Mesothelial cell of epicardium (in vitro differentiated cells): ENCODE results near the gene ACP2. TPM values are rescaled to one million over a fixed set of nuclear protein-coding genes. Genes with fewer than 3 reads are reported as not detected.
"Not testable (repeated sequence)": the region's sequence is repeated elsewhere in the genome, so short reads cannot be mapped to it uniquely, and the experiment has no call there.

Experiments used
- DNase-seq, 2 experiments: peaks; one replicate each; pipeline ENCODE4 v3.0.0; 2021; ENCODE audit warnings: low spot score in 2 of 2; ENCODE audit not compliant: unreplicated experiment in 2 of 2
- H3K27ac Mint-ChIP-seq: 2 replicates; pipeline ENCODE4 v1.8.0; 2021; ENCODE audit warnings: mixed read lengths
- H3K27me3 Mint-ChIP-seq: 2 replicates; pipeline ENCODE4 v1.8.0; 2021; ENCODE audit warnings: low read depth, mixed read lengths
- H3K36me3 Mint-ChIP-seq: 2 replicates; pipeline ENCODE4 v1.8.0; 2021; ENCODE audit warnings: mixed read lengths
- H3K4me1 Mint-ChIP-seq: 2 replicates; pipeline ENCODE4 v1.8.0; 2021; ENCODE audit warnings: mixed read lengths
- H3K4me3 Mint-ChIP-seq: 2 replicates; pipeline ENCODE4 v1.8.0; 2021; ENCODE audit warnings: mild to moderate bottlenecking, moderate library complexity, mixed read lengths
- H3K9me3 Mint-ChIP-seq: 2 replicates; pipeline ENCODE4 v1.8.0; 2021; ENCODE audit warnings: mixed read lengths
- CTCF ChIP-seq: fragments of 200-600 bp; sonication (generic); IDR thresholded peaks from one replicate; pipeline ENCODE4 v1.5.0; 2021; ENCODE audit warnings: antibody characterized with exemption; ENCODE audit not compliant: unreplicated experiment
- total RNA-seq: library from RNA; stranded (reverse); gene quantifications from 3 replicates; pipeline ENCODE4 v1.2.1, GENCODE V29; 2021

Gene ACP2
- total RNA-seq, 1 donor from 2014 or later: 38.1 TPM

- no peak for DNase-seq
- H3K27me3 Mint-ChIP-seq: no peaks in the 10 kb centered on the region
- no peak overlapping the region for H3K4me3 Mint-ChIP-seq
- peaks cover 40% of the 10 kb centered on the region for H3K4me1 Mint-ChIP-seq
- no peaks in the 10 kb centered on the region for H3K36me3 Mint-ChIP-seq
- H3K9me3 Mint-ChIP-seq: no peaks in the 10 kb centered on the region
- no peak overlapping the region for H3K27ac Mint-ChIP-seq
- no peak for TF ChIP-seq CTCF
Measured at GRCh38 chr11:47192111-47192510, 56.5 kb downstream of the ACP2 start.

- not testable (repeated sequence) for H3K9me3 Mint-ChIP-seq, H3K36me3 Mint-ChIP-seq, H3K27me3 Mint-ChIP-seq, DNase-seq, H3K27ac Mint-ChIP-seq, H3K4me3 Mint-ChIP-seq
- peaks cover 45% of the 10 kb centered on the region for H3K4me1 Mint-ChIP-seq
Measured at GRCh38 chr11:47191137-47191536, 57.5 kb downstream of the ACP2 start.

Other genes with a start within 250 kb of the ACP2 start
- 101 to 111 TPM (median 105 TPM) in 3 replicates for gene ARFGAP2, start 71.9 kb downstream of the ACP2 start, total RNA-seq
- gene PACSIN3, start 62.4 kb downstream of the ACP2 start, total RNA-seq: 61.1 to 68.2 TPM (median 64.1 TPM) in 3 replicates
- 42.4 to 49.1 TPM (median 46.7 TPM) in 3 replicates for gene DDB2, start 33.8 kb downstream of the ACP2 start, total RNA-seq
- 25.5 to 28.2 TPM (median 26.5 TPM) in 3 replicates for gene NR1H3, start 9.2 kb upstream of the ACP2 start, total RNA-seq
- gene MADD, start 21.3 kb upstream of the ACP2 start, total RNA-seq: 65.6 to 71.2 TPM (median 65.7 TPM) in 3 replicates
- gene MYBPC3, start 103.9 kb upstream of the ACP2 start, total RNA-seq: not detected in 3 replicates
- 0.36 to 0.51 TPM in 2 of 3 replicates, not detected in the other for gene SPI1, start 129.7 kb upstream of the ACP2 start, total RNA-seq
- 62.6 to 69.8 TPM (median 69.5 TPM) in 3 replicates for gene SLC39A13, start 159.8 kb upstream of the ACP2 start, total RNA-seq
- 88.9 to 97.2 TPM (median 91.7 TPM) in 3 replicates for gene PSMC3, start 177.6 kb upstream of the ACP2 start, total RNA-seq
- gene RAPSN, start 200.3 kb upstream of the ACP2 start, total RNA-seq: 0.27 to 0.31 TPM (median 0.31 TPM) in 3 replicates